Peyer's patch (tissue), 4 donors: ENCODE data around the gene TRAPPC2. TPM values are rescaled to one million over a fixed set of nuclear protein-coding genes. Genes with fewer than 3 reads are reported as not detected.

Source experiments
- DNase-seq, 3 donors: peaks; one replicate each; pipeline ENCODE4 v3.0.0-alpha.2; 2017 to 2019
- H3K27ac ChIP-seq, 4 donors: fragments of 200-600 bp; sonication (generic); one replicate each; pipeline ENCODE4 v1.5.1; 2016 to 2019
- H3K27me3 ChIP-seq, 2 donors: fragments of 200-600 bp; sonication (generic); one replicate each; pipeline ENCODE4 v1.5.1; 2019
- H3K36me3 ChIP-seq, 3 donors: fragments of 200-600 bp; sonication (generic); one replicate each; pipeline ENCODE4 v1.5.1; 2016 to 2019
- H3K4me1 ChIP-seq, 4 donors: fragments of 200-600 bp; sonication (generic); one replicate each; pipeline ENCODE4 v1.5.1; 2016 to 2019
- H3K4me3 ChIP-seq, 4 donors: fragments of 200-600 bp; sonication (generic); 1 replicate in 3 of 4; 2 replicates in 1 of 4; pipeline ENCODE4 v1.5.1; 2016 to 2019; ENCODE audit warnings: mild to moderate bottlenecking in 1 of 4
- H3K9me3 ChIP-seq, 4 donors: fragments of 200-600 bp; sonication (generic); one replicate each; pipeline ENCODE4 v1.5.1; 2016 to 2019; ENCODE audit warnings: mild to moderate bottlenecking in 1 of 4
- POLR2A ChIP-seq, 2 donors: fragments of 450-650 bp; IDR thresholded peaks; one replicate each; pipeline ENCODE4 v1.5.1; 2017; ENCODE audit warnings: antibody characterized with exemption in 2 of 2, mild to moderate bottlenecking in 2 of 2, moderate library complexity in 2 of 2
- total RNA-seq, 4 donors: library from RNA; depleted of rRNA; stranded (reverse); fragments of >200 nt; gene quantifications; one replicate each; pipeline ENCODE4 v1.1.0, GENCODE V29; 2016
- TF ChIP-seq, protein P1 (sequence below), 6 experiments: fragments of 450-650 bp in 4 of 6; fragments of 200-600 bp in 2 of 6; sonication (generic) in 1 of 6; IDR thresholded peaks; one replicate each; pipeline ENCODE4 v1.5.1; 2017 to 2019; ENCODE audit warnings: antibody characterized with exemption in 6 of 6, mild to moderate bottlenecking in 3 of 6, moderate library complexity in 1 of 6

The TRAPPC2 gene
- total RNA-seq, 4 donors from 2014 or later: 13.3 to 23.6 (median 18.8) TPM

DNA sequence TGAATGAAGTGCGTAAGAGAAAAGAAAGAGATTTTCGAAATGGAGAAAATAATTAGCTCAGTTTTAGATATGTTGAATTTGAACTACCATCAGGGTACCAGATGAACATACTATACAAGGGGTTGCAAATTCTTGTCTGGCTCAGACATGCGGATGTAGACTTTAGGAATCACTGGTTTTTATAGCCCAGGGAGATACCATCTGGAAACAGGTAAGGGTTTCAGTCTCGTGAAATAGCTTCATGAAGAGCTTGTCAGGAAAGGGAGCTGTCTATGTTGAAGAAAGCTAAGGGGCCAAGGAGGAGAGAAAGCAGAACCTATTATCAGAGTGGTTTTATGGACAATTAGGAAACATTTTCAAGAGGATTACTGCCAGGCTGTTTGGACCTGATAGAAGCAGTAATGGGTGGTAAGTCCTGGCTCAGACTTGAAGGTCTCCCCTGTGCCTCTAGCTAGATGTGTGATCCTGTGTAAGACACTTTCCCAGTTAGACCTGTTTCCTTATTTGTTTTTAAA is 38.8 kb downstream of the TRAPPC2 start:
- no peaks in the 10 kb centered on the region for H3K36me3 ChIP-seq
- TF ChIP-seq POLR2A (IDR thresholded peaks at IDR 0.05): no peak
- TF ChIP-seq, protein P1, sequence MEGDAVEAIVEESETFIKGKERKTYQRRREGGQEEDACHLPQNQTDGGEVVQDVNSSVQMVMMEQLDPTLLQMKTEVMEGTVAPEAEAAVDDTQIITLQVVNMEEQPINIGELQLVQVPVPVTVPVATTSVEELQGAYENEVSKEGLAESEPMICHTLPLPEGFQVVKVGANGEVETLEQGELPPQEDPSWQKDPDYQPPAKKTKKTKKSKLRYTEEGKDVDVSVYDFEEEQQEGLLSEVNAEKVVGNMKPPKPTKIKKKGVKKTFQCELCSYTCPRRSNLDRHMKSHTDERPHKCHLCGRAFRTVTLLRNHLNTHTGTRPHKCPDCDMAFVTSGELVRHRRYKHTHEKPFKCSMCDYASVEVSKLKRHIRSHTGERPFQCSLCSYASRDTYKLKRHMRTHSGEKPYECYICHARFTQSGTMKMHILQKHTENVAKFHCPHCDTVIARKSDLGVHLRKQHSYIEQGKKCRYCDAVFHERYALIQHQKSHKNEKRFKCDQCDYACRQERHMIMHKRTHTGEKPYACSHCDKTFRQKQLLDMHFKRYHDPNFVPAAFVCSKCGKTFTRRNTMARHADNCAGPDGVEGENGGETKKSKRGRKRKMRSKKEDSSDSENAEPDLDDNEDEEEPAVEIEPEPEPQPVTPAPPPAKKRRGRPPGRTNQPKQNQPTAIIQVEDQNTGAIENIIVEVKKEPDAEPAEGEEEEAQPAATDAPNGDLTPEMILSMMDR (IDR thresholded peaks at IDR 0.05): no peak
- H3K9me3 ChIP-seq: no peaks in the 10 kb centered on the region
- H3K27ac ChIP-seq: no peak overlapping the region
- no peak for DNase-seq
- H3K4me3 ChIP-seq: no peak overlapping the region
- H3K27me3 ChIP-seq: no peaks in the 10 kb centered on the region
- H3K4me1 ChIP-seq: peaks cover 0 to 46% (median 6%) of the 10 kb centered on the region in 4 donors

GRCh38 chrX:13694983-13695382 is 39.4 kb downstream of the TRAPPC2 start:
- TF ChIP-seq, protein P1 (IDR thresholded peaks at IDR 0.05): no peak
- TF ChIP-seq POLR2A (IDR thresholded peaks at IDR 0.05): no peak
- Histone ChIP-seq H3K4me3 (no peak overlapping the region), H3K36me3 (no peaks in the 10 kb centered on the region), H3K9me3 (no peaks in the 10 kb centered on the region), H3K4me1 (peaks cover 0 to 44% (median 6%) of the 10 kb centered on the region in 4 donors), H3K27ac (peak overlapping the region in 1 of 4 donors; percentile 34), H3K27me3 (no peaks in the 10 kb centered on the region)
- no peak for DNase-seq

- Histone ChIP-seq H3K27ac (peak overlapping the region in 1 of 4 donors; percentile 34), H3K27me3 (no peaks in the 10 kb centered on the region), H3K4me3 (no peak overlapping the region), H3K36me3 (no peaks in the 10 kb centered on the region), H3K4me1 (peaks cover 0 to 41% (median 6%) of the 10 kb centered on the region in 4 donors), H3K9me3 (no peaks in the 10 kb centered on the region)
- no peak for DNase-seq
- TF ChIP-seq, protein P1 (IDR thresholded peaks at IDR 0.05): no peak
- no peak for TF ChIP-seq POLR2A (IDR thresholded peaks at IDR 0.05)
Observed at GRCh38 chrX:13694359-13694758, 40.1 kb downstream of the TRAPPC2 start.

- H3K9me3 ChIP-seq: no peaks in the 10 kb centered on the region
- peaks cover 0 to 32% (median 6%) of the 10 kb centered on the region in 4 donors for H3K4me1 ChIP-seq
- H3K27me3 ChIP-seq: no peaks in the 10 kb centered on the region
- DNase-seq: no peak
- no peak overlapping the region for H3K4me3 ChIP-seq
- peak overlapping the region in 1 of 4 donors; percentile 34 for H3K27ac ChIP-seq
- TF ChIP-seq POLR2A (IDR thresholded peaks at IDR 0.05): no peak
- TF ChIP-seq, protein P1 (IDR thresholded peaks at IDR 0.05): no peak
- no peaks in the 10 kb centered on the region for H3K36me3 ChIP-seq
Observed at GRCh38 chrX:13693341-13693961, 41.0 kb downstream of the TRAPPC2 start.

DNA sequence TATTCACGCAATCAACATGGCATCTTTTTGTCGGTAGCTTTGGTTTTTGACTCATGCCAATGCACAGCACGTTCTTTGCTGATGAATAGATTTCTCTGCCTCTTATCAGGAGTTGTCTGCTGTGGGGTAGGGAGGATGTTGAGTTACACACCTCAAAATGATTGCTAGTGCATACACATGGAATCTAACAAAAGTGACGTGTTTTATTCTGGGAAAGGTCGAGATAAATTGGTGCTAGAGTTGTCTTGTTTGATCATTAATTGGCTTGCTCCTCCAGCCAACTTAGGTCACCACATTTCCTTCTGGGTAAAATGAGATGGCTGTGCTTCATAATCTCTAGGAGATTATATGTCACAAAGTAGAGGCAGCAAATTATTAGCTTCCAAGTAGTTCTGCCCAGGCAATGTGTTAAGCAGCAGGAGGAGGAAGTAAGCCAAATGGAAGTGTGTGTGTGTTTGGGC is 41.6 kb downstream of the TRAPPC2 start:
- TF ChIP-seq, protein P1 (IDR thresholded peaks at IDR 0.05): no peak
- TF ChIP-seq POLR2A (IDR thresholded peaks at IDR 0.05): no peak
- no peaks in the 10 kb centered on the region for H3K27me3 ChIP-seq
- DNase-seq: no peak
- H3K4me1 ChIP-seq: peaks cover 0 to 32% (median 6%) of the 10 kb centered on the region in 4 donors
- peak overlapping the region in 1 of 4 donors; percentile 35 for H3K27ac ChIP-seq
- no peaks in the 10 kb centered on the region for H3K9me3 ChIP-seq
- H3K4me3 ChIP-seq: no peak overlapping the region
- no peaks in the 10 kb centered on the region for H3K36me3 ChIP-seq
